H1 (cell line): ENCODE results near the gene DGCR8. TPM values are rescaled to one million over a fixed set of nuclear protein-coding genes. Genes with fewer than 3 reads are reported as not detected.

Experiments used
- CTCF ChIA-PET: fragments of 300-600 bp; sonication (Branson Sonifier 250); formaldehyde crosslinking; loops from one replicate; lab custom pipeline; 2021; ENCODE audit not compliant: partially characterized antibody; lab: Charles Lee
- POLR2A ChIA-PET: fragments of 300-600 bp; sonication (Branson Sonifier 250); formaldehyde crosslinking; loops from one replicate; lab custom pipeline; 2021; ENCODE audit warnings: inconsistent platforms; ENCODE audit not compliant: partially characterized antibody; lab: Charles Lee
- DNase-seq, 2 experiments: peaks; one replicate each; pipeline versions ENCODE4 v3.0.0 to v3.0.0-alpha.2; 2010 to 2022; ENCODE audit warnings: low spot score in 2 of 2, low read depth in 1 of 2, mixed read lengths in 1 of 2
- FAIRE-seq: peaks from 2 replicates; lab custom pipeline; 2011; peaks lifted over from hg19 to GRCh38; lab: Jason Lieb, UNC
- H2AFZ ChIP-seq: 2 replicates; pipeline ENCODE4 v1.8.1; 2012; ENCODE audit warnings: low read length, inconsistent platforms
- H2AK5ac ChIP-seq: 2 replicates; pipeline ENCODE4 v1.6.1; 2013; ENCODE audit warnings: low read depth, low read length
- H2BK120ac ChIP-seq: replicated peaks from 2 replicates; pipeline ENCODE3; 2013; ENCODE audit warnings: low read depth, low read length, inconsistent platforms
- H2BK12ac ChIP-seq: 2 replicates; pipeline ENCODE4 v1.6.1; 2013; ENCODE audit warnings: low read depth, low read length
- H2BK15ac ChIP-seq: 2 replicates; pipeline ENCODE4 v1.6.1; 2013; ENCODE audit warnings: low read length
- H2BK20ac ChIP-seq: 2 replicates; pipeline ENCODE4 v1.6.1; 2013; ENCODE audit warnings: low read length
- H2BK5ac ChIP-seq: 2 replicates; pipeline ENCODE4 v1.6.1; 2013; ENCODE audit warnings: low read depth, low read length
- H3K14ac ChIP-seq: 2 replicates; pipeline ENCODE4 v1.6.1; 2013; ENCODE audit warnings: inconsistent platforms; ENCODE audit not compliant: insufficient read length
- H3K18ac ChIP-seq: 2 replicates; pipeline ENCODE4 v1.6.1; 2013; ENCODE audit warnings: low read length; ENCODE audit errors: extremely low read depth
- H3K23ac ChIP-seq: 2 replicates; pipeline ENCODE4 v1.6.1; 2013; ENCODE audit warnings: inconsistent platforms; ENCODE audit not compliant: insufficient read length
- H3K23me2 ChIP-seq: 2 replicates; pipeline ENCODE4 v1.6.1; 2013; ENCODE audit warnings: low read depth, low read length
- H3K27ac ChIP-seq: 2 replicates; pipeline ENCODE4 v1.6.1; 2011; ENCODE audit warnings: low read depth, low read length, inconsistent platforms
- H3K27me3 ChIP-seq, 4 experiments: replicated peaks in 1 of 4; 1 replicate in 1 of 4; 2 replicates in 3 of 4; pipeline versions ENCODE4 v1.6.1 to v1.8.1; 2011 to 2013; ENCODE audit warnings: low read length in 3 of 4, mild to moderate bottlenecking in 3 of 4, inconsistent platforms in 2 of 4, mixed read lengths in 2 of 4, moderate library complexity in 1 of 4; ENCODE audit not compliant: control insufficient read depth in 3 of 4, insufficient read depth in 3 of 4; ENCODE audit errors: extremely low read depth in 1 of 4
- H3K36me3 ChIP-seq, 4 experiments: 2 replicates each; pipeline versions ENCODE4 v1.6.1 to v1.8.1; 2011 to 2013; ENCODE audit warnings: mild to moderate bottlenecking in 4 of 4, low read length in 3 of 4, moderate library complexity in 2 of 4, control low read depth in 1 of 4, inconsistent platforms in 1 of 4; ENCODE audit not compliant: insufficient read depth in 4 of 4, control insufficient read depth in 2 of 4
- H3K4ac ChIP-seq: replicated peaks from 2 replicates; pipeline ENCODE3; 2013; ENCODE audit warnings: low read length, low read depth, mixed read lengths, inconsistent platforms; ENCODE audit not compliant: insufficient read length
- H3K4me1 ChIP-seq, 4 experiments: replicated peaks in 1 of 4; 1 replicate in 1 of 4; 2 replicates in 3 of 4; pipeline versions ENCODE4 v1.6.1 to v1.8.1; 2011 to 2013; ENCODE audit warnings: low read length in 3 of 4, inconsistent platforms in 2 of 4, mixed read lengths in 1 of 4; ENCODE audit not compliant: insufficient read depth in 4 of 4, control insufficient read depth in 3 of 4
- H3K4me2 ChIP-seq, 2 experiments: 2 replicates each; pipeline versions ENCODE4 v1.6.1 to v1.8.1; 2011 to 2013; ENCODE audit warnings: low read depth in 2 of 2, low read length in 2 of 2, control low read depth in 1 of 2, inconsistent platforms in 1 of 2, mild to moderate bottlenecking in 1 of 2; ENCODE audit not compliant: insufficient read depth in 1 of 2
- H3K4me3 ChIP-seq, 4 experiments: fragments of 200-600, 300-600 bp in 1 of 4; sonication (generic), shearing (Covaris generic), sonication (Bioruptor Twin) in 1 of 4; 2 replicates each; pipeline versions ENCODE4 v1.5.1 to v1.8.1; 2011 to 2016; ENCODE audit warnings: low read length in 4 of 4, low read depth in 3 of 4, control low read depth in 2 of 4, inconsistent platforms in 2 of 4, mild to moderate bottlenecking in 2 of 4, mixed read lengths in 1 of 4, moderate library complexity in 1 of 4; ENCODE audit not compliant: insufficient read depth in 2 of 4; ENCODE audit errors: extremely low read depth in 1 of 4
- H3K56ac ChIP-seq: replicated peaks from 2 replicates; pipeline ENCODE3; 2013; ENCODE audit warnings: low read depth, mild to moderate bottlenecking, mixed read lengths, low read length, inconsistent platforms; ENCODE audit not compliant: insufficient read length
- H3K79me1 ChIP-seq: 2 replicates; pipeline ENCODE4 v1.6.1; 2013; ENCODE audit warnings: low read depth, low read length, control low read depth
- H3K79me2 ChIP-seq, 2 experiments: 2 replicates each; pipeline versions ENCODE4 v1.6.1 to v1.8.1; 2012 to 2013; ENCODE audit warnings: low read length in 2 of 2, mild to moderate bottlenecking in 2 of 2, inconsistent platforms in 1 of 2; ENCODE audit not compliant: insufficient read depth in 2 of 2, control insufficient read depth in 1 of 2
- H3K9ac ChIP-seq, 4 experiments: replicated peaks in 1 of 4; 1 replicate in 1 of 4; 2 replicates in 3 of 4; pipeline versions ENCODE4 v1.6.1 to v1.8.1; 2011 to 2013; ENCODE audit warnings: low read depth in 3 of 4, low read length in 3 of 4, control low read depth in 2 of 4, mild to moderate bottlenecking in 2 of 4, moderate library complexity in 2 of 4, inconsistent platforms in 1 of 4; ENCODE audit errors: extremely low read depth in 1 of 4
- H3K9me3 ChIP-seq, 2 experiments: 2 replicates each; pipeline versions ENCODE4 v1.6.1 to v1.8.1; 2012 to 2013; ENCODE audit warnings: mild to moderate bottlenecking in 2 of 2, moderate library complexity in 2 of 2, control low read depth in 1 of 2, inconsistent platforms in 1 of 2, low read depth in 1 of 2, low read length in 1 of 2, mixed read lengths in 1 of 2; ENCODE audit not compliant: insufficient read depth in 2 of 2
- H4K20me1 ChIP-seq, 2 experiments: replicated peaks in 1 of 2; 2 replicates each; pipeline versions ENCODE3 to v1.8.1; 2011 to 2013; ENCODE audit warnings: inconsistent platforms in 2 of 2, low read length in 2 of 2, mild to moderate bottlenecking in 1 of 2; ENCODE audit not compliant: insufficient read depth in 2 of 2, control insufficient read depth in 1 of 2
- H4K5ac ChIP-seq: 2 replicates; pipeline ENCODE4 v1.6.1; 2013; ENCODE audit warnings: low read length, low read depth, mixed read lengths, inconsistent platforms; ENCODE audit not compliant: insufficient read length
- H4K8ac ChIP-seq: 2 replicates; pipeline ENCODE4 v1.8.0; 2013; ENCODE audit warnings: mild to moderate bottlenecking, moderate library complexity, low read length, inconsistent platforms; ENCODE audit not compliant: insufficient read depth; ENCODE audit errors: extremely low read depth
- H4K91ac ChIP-seq: replicated peaks from 2 replicates; pipeline ENCODE3; 2013; ENCODE audit warnings: low read length, mixed read lengths, inconsistent platforms; ENCODE audit not compliant: insufficient read length
- BRCA1 ChIP-seq: IDR thresholded peaks from 2 replicates; pipeline ENCODE4 v1.6.1; 2012; ENCODE audit warnings: low read depth, low read length, improper control_type of control experiment
- CBX8 ChIP-seq: fragments of 300-800, 300-1000 bp; sonication (generic); IDR thresholded peaks from 2 replicates; pipeline ENCODE4 v1.7.1; 2016; ENCODE audit warnings: low read depth, low read length, borderline replicate concordance
- CEBPB ChIP-seq: IDR thresholded peaks from 2 replicates; pipeline ENCODE4 v1.6.1; 2012; ENCODE audit warnings: low read depth, low read length
- GTF2F1 ChIP-seq: IDR thresholded peaks from 2 replicates; pipeline ENCODE4 v1.6.1; 2012; ENCODE audit warnings: low read depth, low read length, improper control_type of control experiment, borderline replicate concordance
- HDAC6 ChIP-seq: IDR thresholded peaks from one replicate; pipeline ENCODE4 v1.7.1; 2012; ENCODE audit warnings: low read depth, mild to moderate bottlenecking, inconsistent platforms, low read length, moderate library complexity
- KDM1A ChIP-seq: fragments of 200-600, 300-600 bp; sonication (generic); IDR thresholded peaks from 2 replicates; pipeline ENCODE4 v1.7.1; 2016; ENCODE audit warnings: mild to moderate bottlenecking, low read length, borderline replicate concordance
- KDM4A ChIP-seq: IDR thresholded peaks from one replicate; pipeline ENCODE4 v1.7.1; 2012; ENCODE audit warnings: low read depth, mild to moderate bottlenecking, moderate library complexity, low read length, inconsistent platforms; ENCODE audit not compliant: severe bottlenecking
- PHF8 ChIP-seq: fragments of 200-600 bp; sonication (generic); conservative IDR thresholded peaks from 2 replicates; pipeline ENCODE4 v1.7.1; 2012; ENCODE audit warnings: low read depth, mild to moderate bottlenecking, inconsistent platforms, low read length, moderate library complexity
- POLR2A ChIP-seq, 2 experiments: IDR thresholded peaks; 1 replicate in 1 of 2; 2 replicates in 1 of 2; pipeline ENCODE4 v1.6.1; 2011; ENCODE audit warnings: low read depth in 2 of 2, low read length in 2 of 2, mild to moderate bottlenecking in 2 of 2; ENCODE audit errors: control extremely low read depth in 1 of 2
- POLR2AphosphoS5 ChIP-seq: IDR thresholded peaks from 2 replicates; pipeline ENCODE4 v1.6.1; 2011; ENCODE audit warnings: low read depth, low read length
- SIX5 ChIP-seq: IDR thresholded peaks from 2 replicates; pipeline ENCODE4 v1.6.1; 2011; ENCODE audit warnings: mild to moderate bottlenecking, low read depth, low read length
- SRF ChIP-seq: IDR thresholded peaks from 2 replicates; pipeline ENCODE4 v1.6.1; 2011; ENCODE audit warnings: mild to moderate bottlenecking, low read depth, low read length, moderate library complexity
- SUZ12 ChIP-seq: fragments of 200-600 bp; sonication (generic); IDR thresholded peaks from 2 replicates; pipeline ENCODE4 v1.6.1; 2012; ENCODE audit warnings: mild to moderate bottlenecking, inconsistent platforms, low read length, moderate library complexity, mixed read lengths
- TAF7 ChIP-seq: optimal IDR thresholded peaks from 2 replicates; pipeline ENCODE3; 2011; ENCODE audit warnings: low read depth, mild to moderate bottlenecking, inconsistent platforms, low read length, moderate library complexity, borderline replicate concordance
- WGBS, 2 experiments: shearing (Covaris generic) in 1 of 2; methylation state at CpG; one replicate each; pipeline versions ENCODE4 v1.1.6 to v1.1.7; 2013 to 2015; ENCODE audit warnings: low lambda C conversion rate in 2 of 2, mixed read lengths in 2 of 2, inconsistent platforms in 1 of 2, low coverage in 1 of 2, missing lambda C conversion rate in 1 of 2; ENCODE audit not compliant: insufficient replicate concordance in 2 of 2, insufficient coverage in 1 of 2, insufficient read length in 1 of 2; ENCODE audit errors: extremely low coverage in 1 of 2, missing lambda C conversion rate in 1 of 2; 5-methylcytosine and 5-hydroxymethylcytosine counted together
- polyA plus RNA-seq, 7 experiments: library from polyadenylated mRNA; depleted of rRNA in 3 of 7; stranded (reverse) in 5 of 7; unstranded in 2 of 7; fragments of >200 nt in 5 of 7; fragments of 200-250 nt in 2 of 7; gene quantifications; 1 replicate in 5 of 7; 2 replicates in 1 of 7; 4 replicates in 1 of 7; pipeline versions ENCODE4 v1.2.1 to v1.2.3, GENCODE V29; 2011 to 2013; ENCODE audit warnings: missing spikeins in 2 of 7, mixed read lengths in 2 of 7
- total RNA-seq: library from RNA; stranded (reverse); fragmentation: NEBNext Ultra II Directional; extraction: Animal tissue kit (Norgen Biotek cat#: 25700); gene quantifications from 2 replicates; pipeline ENCODE4 v1.2.1, GENCODE V29; 2021
- TF ChIP-seq, protein P1 (sequence below): IDR thresholded peaks from 2 replicates; pipeline ENCODE4 v1.6.1; 2011; ENCODE audit warnings: low read depth, mild to moderate bottlenecking, low read length; ENCODE audit not compliant: insufficient read depth

Gene DGCR8
- total and polyA plus RNA-seq, 2 of the 8 experiments (the other 6 are each of a cell fraction or from before 2014, with no cell fraction given) = 23.7 to 43.7 TPM

DNA sequence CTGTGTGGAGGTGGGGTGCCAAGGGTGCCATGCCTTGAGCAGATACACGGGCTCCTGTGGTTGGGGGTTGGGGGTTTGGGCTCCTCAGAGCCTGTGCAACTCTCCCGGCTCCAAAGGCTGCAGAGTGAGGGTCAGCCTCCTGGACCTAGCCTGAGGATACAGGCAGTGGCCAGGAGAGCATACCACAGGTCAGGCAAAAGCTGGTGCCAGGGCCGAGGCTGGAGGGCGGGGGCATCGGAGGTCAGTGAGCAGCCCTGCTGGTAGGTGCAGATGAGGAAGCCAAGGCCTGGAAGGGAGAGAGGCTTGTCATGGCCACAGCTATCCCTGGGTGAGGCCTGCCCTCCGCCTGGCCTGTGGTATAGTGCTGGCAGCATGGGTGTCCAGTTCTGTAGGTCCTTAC, 25.6 kb upstream of the DGCR8 start:
- no peak overlapping the region for H3K4me3 ChIP-seq
- no peak overlapping the region for H3K4me2 ChIP-seq
- no peak overlapping the region for H3K9ac ChIP-seq
- H3K9me3 ChIP-seq = no peaks in the 10 kb centered on the region
- H3K18ac ChIP-seq = no peak overlapping the region
- H3K79me2 ChIP-seq = no peaks in the 10 kb centered on the region
- no peak overlapping the region for H4K5ac ChIP-seq
- H2AK5ac ChIP-seq = no peak overlapping the region
- no peak overlapping the region for H2BK120ac ChIP-seq
- DNase-seq (no peak), FAIRE-seq (no peak)
- H3K56ac ChIP-seq = no peak overlapping the region
- no peaks in the 10 kb centered on the region for H3K4me1 ChIP-seq
- H3K27me3 ChIP-seq = no peaks in the 10 kb centered on the region; a peak in 1 of 7 replicates
- no peak overlapping the region for H2BK15ac ChIP-seq
- H4K91ac ChIP-seq = no peak overlapping the region
- peaks cover 0 to 5% of the 10 kb centered on the region in 2 experiments for H4K20me1 ChIP-seq
- ChIA-PET POLR2A (no interaction called here), CTCF (interaction anchor here (0.7 to 1.1 kb wide), 2 partner anchors 12 to 41 kb away, joined by 3 read pairs; no protein-coding TSS in a partner anchor)
- no peaks in the 10 kb centered on the region for H3K79me1 ChIP-seq
- no peak overlapping the region for H3K27ac ChIP-seq
- 88% methylated on average over 5 of the region's 6 CpGs; no CpG with 5 or more reads in 1 of the 2 experiments for WGBS, 2 experiments
- H3K23ac ChIP-seq = no peak overlapping the region
- H3K14ac ChIP-seq = no peak overlapping the region
- H3K23me2 ChIP-seq = 0 out of 2 replicates have a peak, but pooled peaks cover 2% of the 10 kb centered on the region
- H3K4ac ChIP-seq = no peak overlapping the region
- no peak overlapping the region for H2BK12ac ChIP-seq
- H3K36me3 ChIP-seq = no peaks in the 10 kb centered on the region
- H2BK20ac ChIP-seq = no peak overlapping the region
- H4K8ac ChIP-seq = no peak overlapping the region
- no peak overlapping the region for H2BK5ac ChIP-seq
- H2AFZ ChIP-seq = no peak overlapping the region
- TF ChIP-seq CBX8 (no peak), KDM4A (no peak), PHF8 (no peak), SUZ12 (no peak), POLR2AphosphoS5 (no peak), TAF7 (no peak), CEBPB (no peak), BRCA1 (no peak), HDAC6 (no peak), SIX5 (no peak), KDM1A (no peak), GTF2F1 (no peak), SRF (no peak), POLR2A (IDR thresholded peaks at IDR 0.05; ENCODE audit: control extremely low read depth in 1 of 2, low read depth in 2 of 2, low read length in 2 of 2) (no peak)
- TF ChIP-seq, protein P1, sequence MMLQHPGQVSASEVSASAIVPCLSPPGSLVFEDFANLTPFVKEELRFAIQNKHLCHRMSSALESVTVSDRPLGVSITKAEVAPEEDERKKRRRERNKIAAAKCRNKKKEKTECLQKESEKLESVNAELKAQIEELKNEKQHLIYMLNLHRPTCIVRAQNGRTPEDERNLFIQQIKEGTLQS = no peak
